NCI-H345 (cell line): ENCODE measurements around the gene TNFRSF4.
"Not testable (repeated sequence)": the region's sequence is repeated elsewhere in the genome, so short reads cannot be mapped to it uniquely, and the experiment has no call there.

Experiments
- DNase-seq: peaks from one replicate; lab custom pipeline; 2025; lab: John Stamatoyannopoulos, UW

TNFRSF4 gene

GRCh38 chr1:1202831-1203560, 11.0 kb downstream of the TNFRSF4 start:
- peak; percentile 21 for DNase-seq

GRCh38 chr1:1200876-1201810, 12.8 kb downstream of the TNFRSF4 start:
- peak; percentile 17 for DNase-seq

- DNase-seq: no peak
Measured at GRCh38 chr1:1199961-1200875, 13.7 kb downstream of the TNFRSF4 start.

- DNase-seq: no peak
Measured at GRCh38 chr1:1199141-1199960, 14.6 kb downstream of the TNFRSF4 start.

- DNase-seq: no peak
Measured at GRCh38 chr1:1198423-1199140, 15.4 kb downstream of the TNFRSF4 start.

GRCh38 chr1:1197551-1198422, 16.2 kb downstream of the TNFRSF4 start:
- DNase-seq: no peak

GRCh38 chr1:1197188-1197500, 16.8 kb downstream of the TNFRSF4 start:
- no peak for DNase-seq

- DNase-seq: no peak
Measured at GRCh38 chr1:1196431-1197187, 17.3 kb downstream of the TNFRSF4 start.

GRCh38 chr1:1195726-1196125, 18.2 kb downstream of the TNFRSF4 start:
- DNase-seq: not testable (repeated sequence)

- DNase-seq: no peak
Measured at GRCh38 chr1:1194723-1195122, 19.2 kb downstream of the TNFRSF4 start.

- DNase-seq: no peak
Measured at GRCh38 chr1:1191734-1192133, 22.2 kb downstream of the TNFRSF4 start.

GRCh38 chr1:1189111-1189510, 24.8 kb downstream of the TNFRSF4 start:
- DNase-seq: no peak

GRCh38 chr1:1187938-1188337, 26.0 kb downstream of the TNFRSF4 start:
- DNase-seq: no peak

GRCh38 chr1:1185101-1185765, 28.7 kb downstream of the TNFRSF4 start:
- DNase-seq: no peak

GRCh38 chr1:1183833-1184775, 29.8 kb downstream of the TNFRSF4 start:
- no peak for DNase-seq

- DNase-seq: no peak
Measured at GRCh38 chr1:1183221-1183747, 30.7 kb downstream of the TNFRSF4 start.
